22Rv1 (cell line): ENCODE data around the gene BRD9.

Experiments used
- ZFX ChIP-seq: fragments of 450-650 bp; IDR thresholded peaks from 2 replicates; pipeline ENCODE4 v1.6.1; 2017; ENCODE audit warnings: antibody characterized with exemption, borderline replicate concordance
- TF ChIP-seq, protein P1 (sequence below): fragments of 450-650 bp; IDR thresholded peaks from 2 replicates; pipeline ENCODE4 v1.5.1; 2017; ENCODE audit warnings: mild to moderate bottlenecking

DNA sequence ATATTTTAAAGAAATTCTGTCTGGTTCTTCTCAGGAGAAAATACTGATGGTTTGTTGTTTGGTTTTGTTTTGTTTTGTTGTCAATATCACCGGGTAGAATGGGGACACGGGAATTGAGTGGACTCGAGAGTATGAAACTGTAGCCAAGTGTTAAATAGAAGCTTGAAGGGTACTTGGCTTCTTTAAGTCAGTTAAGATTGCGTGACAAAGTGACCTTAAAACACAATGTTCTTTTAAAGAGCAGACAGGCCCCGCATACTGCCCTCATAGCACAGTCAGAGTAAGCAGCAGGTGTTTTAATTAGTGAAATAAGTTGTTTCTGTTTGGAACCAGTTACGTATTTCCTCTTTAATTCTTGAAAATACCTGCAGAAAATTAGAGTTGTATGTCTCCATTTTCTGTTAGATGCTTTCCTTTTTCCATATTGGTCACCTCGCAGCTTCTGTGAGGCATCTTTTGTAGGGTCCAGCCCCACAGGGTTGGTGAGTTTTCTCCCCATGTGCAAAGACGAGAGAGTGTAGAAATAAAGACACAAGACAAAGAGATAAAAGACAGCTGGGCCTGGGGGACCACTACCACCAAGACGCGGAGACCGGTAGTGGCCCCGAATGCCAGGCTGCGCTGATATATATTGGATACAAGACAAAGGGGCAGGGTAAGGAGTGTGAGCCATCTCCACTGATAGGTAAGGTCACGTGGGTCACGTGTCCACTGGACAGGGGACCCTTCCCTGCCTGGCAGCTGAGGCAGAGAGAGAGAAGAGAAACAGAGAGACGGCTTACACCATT, 9.7 kb upstream of the BRD9 start:
- TF ChIP-seq, protein P1, sequence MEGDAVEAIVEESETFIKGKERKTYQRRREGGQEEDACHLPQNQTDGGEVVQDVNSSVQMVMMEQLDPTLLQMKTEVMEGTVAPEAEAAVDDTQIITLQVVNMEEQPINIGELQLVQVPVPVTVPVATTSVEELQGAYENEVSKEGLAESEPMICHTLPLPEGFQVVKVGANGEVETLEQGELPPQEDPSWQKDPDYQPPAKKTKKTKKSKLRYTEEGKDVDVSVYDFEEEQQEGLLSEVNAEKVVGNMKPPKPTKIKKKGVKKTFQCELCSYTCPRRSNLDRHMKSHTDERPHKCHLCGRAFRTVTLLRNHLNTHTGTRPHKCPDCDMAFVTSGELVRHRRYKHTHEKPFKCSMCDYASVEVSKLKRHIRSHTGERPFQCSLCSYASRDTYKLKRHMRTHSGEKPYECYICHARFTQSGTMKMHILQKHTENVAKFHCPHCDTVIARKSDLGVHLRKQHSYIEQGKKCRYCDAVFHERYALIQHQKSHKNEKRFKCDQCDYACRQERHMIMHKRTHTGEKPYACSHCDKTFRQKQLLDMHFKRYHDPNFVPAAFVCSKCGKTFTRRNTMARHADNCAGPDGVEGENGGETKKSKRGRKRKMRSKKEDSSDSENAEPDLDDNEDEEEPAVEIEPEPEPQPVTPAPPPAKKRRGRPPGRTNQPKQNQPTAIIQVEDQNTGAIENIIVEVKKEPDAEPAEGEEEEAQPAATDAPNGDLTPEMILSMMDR = no peak
- TF ChIP-seq ZFX = no peak
